ENCODE results near the gene PTGR2.

GRCh38 chr14:73804636-73805035 lies 47.0 kb upstream of the PTGR2 start:
- TF ChIP-seq CTCF (IDR thresholded peaks at IDR 0.05), result no peak
- no peak for TF ChIP-seq POLR2A (IDR thresholded peaks at IDR 0.05)

Measured in uterus (tissue), 2 donors.